BLaER1 (cell line): ENCODE results near the gene DCLK3.

Experiments used
- H3K27ac ChIP-seq: shearing (Covaris generic); formaldehyde crosslinking; 2 replicates; pipeline ENCODE4 v1.8.1; 2022
- H3K27me3 ChIP-seq: shearing (Covaris generic); formaldehyde crosslinking; 2 replicates; pipeline ENCODE4 v1.8.1; 2022
- H3K36me3 ChIP-seq: shearing (Covaris generic); formaldehyde crosslinking; 2 replicates; pipeline ENCODE4 v1.8.1; 2022
- H3K4me1 ChIP-seq: shearing (Covaris generic); formaldehyde crosslinking; 2 replicates; pipeline ENCODE4 v1.8.1; 2022
- H3K4me2 ChIP-seq: shearing (Covaris generic); formaldehyde crosslinking; 2 replicates; pipeline ENCODE4 v1.8.1; 2022
- H3K4me3 ChIP-seq: shearing (Covaris generic); formaldehyde crosslinking; 2 replicates; pipeline ENCODE4 v1.8.1; 2022
- H3K9ac ChIP-seq: shearing (Covaris generic); formaldehyde crosslinking; 2 replicates; pipeline ENCODE4 v1.8.1; 2022
- H3K9me3 ChIP-seq: shearing (Covaris generic); formaldehyde crosslinking; 2 replicates; pipeline ENCODE4 v1.8.1; 2022
- H4K20me1 ChIP-seq: shearing (Covaris generic); formaldehyde crosslinking; 2 replicates; pipeline ENCODE4 v1.8.1; 2022
- Cebpa-rat ChIP-seq: shearing (Covaris generic); IDR thresholded peaks from 2 replicates; pipeline ENCODE4 v1.8.1; 2022

DCLK3 gene

GRCh38 chr3:36769926-36770325, 5.6 kb upstream of the DCLK3 start:
- no peak overlapping the region for H3K4me2 ChIP-seq
- no peaks in the 10 kb centered on the region for H4K20me1 ChIP-seq
- H3K4me3 ChIP-seq: no peak overlapping the region
- no peak for TF ChIP-seq Cebpa-rat
- H3K4me1 ChIP-seq: no peaks in the 10 kb centered on the region
- H3K36me3 ChIP-seq: no peaks in the 10 kb centered on the region
- peaks cover 7% of the 10 kb centered on the region for H3K27me3 ChIP-seq
- H3K27ac ChIP-seq: no peak overlapping the region
- H3K9ac ChIP-seq: no peak overlapping the region
- H3K9me3 ChIP-seq: peaks cover 6% of the 10 kb centered on the region

DNA sequence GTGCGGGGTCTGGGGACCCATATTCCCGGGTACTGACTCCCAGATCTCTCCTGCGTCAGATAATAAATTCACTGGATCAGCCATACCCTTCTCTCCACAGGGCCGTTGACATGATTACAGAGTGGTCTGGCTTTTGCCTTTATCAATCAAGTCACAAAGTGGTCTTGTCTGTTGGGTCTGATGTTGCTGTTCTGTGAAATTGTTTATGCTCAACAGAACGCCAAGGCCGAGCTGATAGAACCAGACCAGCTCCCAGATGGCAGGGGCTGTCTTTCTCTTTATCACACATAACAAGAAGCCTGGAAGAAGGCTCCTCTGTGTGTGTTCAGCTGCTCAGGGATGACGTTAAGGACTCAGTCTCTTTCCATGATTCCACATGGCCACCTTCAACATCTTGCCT, 751 bp upstream of the DCLK3 start:
- Histone ChIP-seq H4K20me1 (no peaks in the 10 kb centered on the region), H3K36me3 (no peaks in the 10 kb centered on the region), H3K9ac (no peak overlapping the region), H3K27ac (no peak overlapping the region), H3K4me1 (no peaks in the 10 kb centered on the region), H3K27me3 (peaks cover 27% of the 10 kb centered on the region), H3K9me3 (peaks cover 22% of the 10 kb centered on the region), H3K4me2 (no peak overlapping the region), H3K4me3 (no peak overlapping the region)
- no peak for TF ChIP-seq Cebpa-rat

DNA sequence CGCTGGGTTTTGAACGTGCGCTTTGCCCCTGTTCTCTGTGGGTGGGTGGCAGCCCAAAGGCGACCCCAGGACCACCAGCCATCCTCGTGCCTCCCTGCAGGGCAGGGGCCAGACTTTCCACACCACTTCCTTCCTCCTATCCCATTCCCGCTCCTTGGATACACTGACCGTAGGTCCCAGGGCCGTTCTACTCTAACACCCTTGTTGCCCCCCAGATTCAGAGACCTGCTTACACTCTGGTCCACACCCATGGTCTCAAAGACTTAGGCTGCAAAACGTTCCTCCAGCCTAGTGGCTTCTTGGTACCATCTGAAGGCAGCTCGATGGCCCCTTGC, 318 bp upstream of the DCLK3 start:
- Histone ChIP-seq H3K36me3 (no peaks in the 10 kb centered on the region), H4K20me1 (no peaks in the 10 kb centered on the region), H3K4me2 (no peak overlapping the region), H3K27ac (no peak overlapping the region), H3K27me3 (peaks cover 27% of the 10 kb centered on the region), H3K4me3 (no peak overlapping the region), H3K9me3 (peaks cover 22% of the 10 kb centered on the region), H3K9ac (no peak overlapping the region), H3K4me1 (no peaks in the 10 kb centered on the region)
- TF ChIP-seq Cebpa-rat: no peak

- no peak overlapping the region for H3K4me2 ChIP-seq
- H3K9me3 ChIP-seq: peaks cover 22% of the 10 kb centered on the region
- H3K27me3 ChIP-seq: peaks cover 27% of the 10 kb centered on the region
- no peaks in the 10 kb centered on the region for H3K4me1 ChIP-seq
- TF ChIP-seq Cebpa-rat: no peak
- no peaks in the 10 kb centered on the region for H3K36me3 ChIP-seq
- no peak overlapping the region for H3K9ac ChIP-seq
- H3K4me3 ChIP-seq: no peak overlapping the region
- H4K20me1 ChIP-seq: no peaks in the 10 kb centered on the region
- no peak overlapping the region for H3K27ac ChIP-seq
Measured at GRCh38 chr3:36762918-36763849, 1.2 kb downstream of the DCLK3 start.

- no peak overlapping the region for H3K9ac ChIP-seq
- peaks cover 22% of the 10 kb centered on the region for H3K9me3 ChIP-seq
- H3K27me3 ChIP-seq: peaks cover 27% of the 10 kb centered on the region
- no peak overlapping the region for H3K4me3 ChIP-seq
- H4K20me1 ChIP-seq: no peaks in the 10 kb centered on the region
- H3K4me1 ChIP-seq: no peaks in the 10 kb centered on the region
- H3K36me3 ChIP-seq: no peaks in the 10 kb centered on the region
- no peak overlapping the region for H3K4me2 ChIP-seq
- no peak for TF ChIP-seq Cebpa-rat
- H3K27ac ChIP-seq: no peak overlapping the region
Measured at GRCh38 chr3:36761779-36762178, 2.6 kb downstream of the DCLK3 start.

DNA sequence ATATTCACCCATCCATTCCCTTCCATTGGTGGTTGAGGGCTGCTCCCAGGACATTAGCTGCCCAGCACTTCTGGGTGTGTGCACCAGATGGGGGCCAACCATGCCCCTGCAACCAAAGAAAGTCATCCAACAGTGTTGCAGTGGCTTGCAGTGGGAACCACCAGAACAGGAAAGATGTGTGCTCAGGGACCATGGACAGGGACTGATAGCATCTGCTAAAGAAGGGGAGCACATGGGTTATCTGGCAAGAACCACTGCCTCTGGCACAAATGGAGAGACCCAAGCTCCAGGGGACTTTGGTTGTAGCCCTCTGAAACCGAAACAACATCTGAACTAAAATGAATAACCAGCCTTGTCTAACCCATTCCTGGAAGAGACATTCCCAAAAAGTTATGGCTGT, 8.1 kb downstream of the DCLK3 start:
- Histone ChIP-seq H4K20me1 (no peaks in the 10 kb centered on the region), H3K9me3 (no peaks in the 10 kb centered on the region), H3K27me3 (no peaks in the 10 kb centered on the region), H3K27ac (no peak overlapping the region), H3K4me1 (no peaks in the 10 kb centered on the region), H3K4me3 (no peak overlapping the region), H3K4me2 (no peak overlapping the region), H3K36me3 (no peaks in the 10 kb centered on the region), H3K9ac (no peak overlapping the region)
- TF ChIP-seq Cebpa-rat: no peak

DNA sequence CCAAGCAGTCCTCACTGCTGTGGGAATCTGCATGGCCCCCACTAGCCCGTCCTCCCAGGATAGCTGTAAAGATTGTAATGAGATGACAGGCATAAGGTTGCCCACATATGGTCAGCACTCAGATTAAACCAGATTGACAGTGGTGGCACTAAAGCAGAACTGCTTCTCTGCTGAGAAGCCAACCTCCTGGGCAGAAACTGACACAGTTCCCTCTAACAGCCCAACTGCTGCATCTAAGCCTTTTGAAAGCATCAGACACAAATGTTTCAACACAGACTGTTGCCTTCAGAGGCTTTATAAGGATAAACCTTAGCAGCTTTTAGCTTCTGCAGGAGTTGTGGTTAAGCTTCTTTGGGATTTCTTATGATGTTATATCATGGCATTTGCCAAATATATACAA, 13.0 kb downstream of the DCLK3 start:
- H3K27me3 ChIP-seq: no peaks in the 10 kb centered on the region
- H3K4me3 ChIP-seq: no peak overlapping the region
- TF ChIP-seq Cebpa-rat: no peak

DNA sequence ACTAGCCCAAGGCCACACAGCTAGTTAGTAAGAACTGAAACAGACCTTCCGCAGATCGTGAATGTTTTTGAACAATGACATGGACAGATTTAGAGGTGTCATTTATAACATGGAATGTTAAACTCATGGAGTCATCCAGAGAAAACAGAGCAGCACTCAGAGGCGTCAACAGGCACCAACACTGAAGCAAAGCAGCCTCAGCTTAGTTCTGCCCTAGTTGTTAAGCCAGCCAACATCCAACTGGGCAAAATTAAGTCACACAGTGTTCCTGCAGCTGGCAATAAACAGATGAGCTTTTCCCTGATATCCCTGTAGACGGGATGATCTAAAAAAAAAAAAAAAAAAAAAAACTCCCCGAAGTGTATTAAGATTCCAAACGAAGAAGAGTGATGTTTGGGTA, 13.6 kb downstream of the DCLK3 start:
- TF ChIP-seq Cebpa-rat: no peak
- Histone ChIP-seq H3K27me3 (no peaks in the 10 kb centered on the region), H3K4me3 (no peak overlapping the region), H3K27ac (no peak overlapping the region), H3K9me3 (no peaks in the 10 kb centered on the region), H3K36me3 (no peaks in the 10 kb centered on the region), H3K4me2 (no peak overlapping the region), H3K4me1 (peaks cover 16% of the 10 kb centered on the region), H3K9ac (no peak overlapping the region), H4K20me1 (no peaks in the 10 kb centered on the region)

More for the DNA sequence above, 13.0 kb downstream of the DCLK3 start:
- Histone ChIP-seq H3K27ac (no peak overlapping the region), H4K20me1 (no peaks in the 10 kb centered on the region), H3K9ac (no peak overlapping the region), H3K9me3 (no peaks in the 10 kb centered on the region), H3K4me2 (no peak overlapping the region), H3K4me1 (peaks cover 16% of the 10 kb centered on the region), H3K36me3 (no peaks in the 10 kb centered on the region)

DNA sequence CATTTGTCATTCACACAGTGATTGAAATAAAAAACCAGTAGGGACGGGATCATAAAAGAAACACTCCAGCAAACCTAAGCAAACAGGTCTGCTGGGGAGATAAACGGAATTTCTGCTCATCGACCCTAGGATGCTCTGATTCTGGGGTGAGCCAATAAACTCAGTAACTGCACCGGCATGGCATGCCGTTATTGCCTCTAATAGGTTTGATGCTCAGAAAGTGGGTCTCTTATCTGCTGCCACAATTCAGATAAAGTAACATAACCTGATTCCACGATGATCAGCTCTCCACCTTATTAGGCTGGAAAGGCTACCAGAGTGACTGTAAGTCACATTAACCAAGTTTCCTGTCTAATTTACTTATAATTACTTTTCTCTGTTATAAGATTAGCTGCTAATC, 19.6 kb downstream of the DCLK3 start:
- no peaks in the 10 kb centered on the region for H3K27me3 ChIP-seq
- no peaks in the 10 kb centered on the region for H3K9me3 ChIP-seq
- no peak overlapping the region for H3K4me2 ChIP-seq
- no peak for TF ChIP-seq Cebpa-rat
- no peak overlapping the region for H3K27ac ChIP-seq
- no peak overlapping the region for H3K4me3 ChIP-seq
- peaks cover 16% of the 10 kb centered on the region for H3K4me1 ChIP-seq
- no peaks in the 10 kb centered on the region for H4K20me1 ChIP-seq
- H3K36me3 ChIP-seq: no peaks in the 10 kb centered on the region
- H3K9ac ChIP-seq: no peak overlapping the region

DNA sequence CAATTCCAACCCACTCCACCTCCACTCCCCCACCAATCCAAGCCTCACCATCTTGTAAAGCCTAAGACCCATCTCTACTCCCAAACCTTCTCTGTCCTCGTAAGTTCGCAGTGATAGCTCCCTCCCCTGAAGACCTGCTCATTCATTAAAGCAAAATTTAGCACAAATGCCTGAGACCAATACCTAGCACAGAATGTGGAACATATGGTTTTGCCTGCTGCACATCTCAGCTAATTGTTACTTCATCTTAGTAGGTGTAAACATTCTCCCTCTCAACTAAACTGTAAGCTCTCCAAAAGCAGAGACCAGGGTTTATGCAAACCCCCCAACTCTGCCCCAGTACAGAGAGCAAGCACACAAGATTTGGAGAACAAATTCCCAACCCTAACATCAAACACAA, 20.5 kb downstream of the DCLK3 start:
- no peak for TF ChIP-seq Cebpa-rat
- Histone ChIP-seq H3K4me3 (no peak overlapping the region), H3K9ac (no peak overlapping the region), H3K36me3 (no peaks in the 10 kb centered on the region), H3K4me2 (no peak overlapping the region), H3K27me3 (no peaks in the 10 kb centered on the region), H4K20me1 (no peaks in the 10 kb centered on the region), H3K4me1 (peaks cover 7% of the 10 kb centered on the region), H3K27ac (no peak overlapping the region), H3K9me3 (no peaks in the 10 kb centered on the region)
